Stimulated activated CD8-positive, alpha-beta memory T cell treated with anti-CD3 and anti-CD28 coated beads, Interleukin-4, amount 100 ng/mL, for 24 hours (primary cell): ENCODE measurements around the gene ARHGAP22.

ENCODE experiments used
- DNase-seq: peaks from one replicate; pipeline ENCODE4 v3.0.0-alpha.2; 2020; ENCODE audit warnings: low read depth

Gene ARHGAP22

DNA sequence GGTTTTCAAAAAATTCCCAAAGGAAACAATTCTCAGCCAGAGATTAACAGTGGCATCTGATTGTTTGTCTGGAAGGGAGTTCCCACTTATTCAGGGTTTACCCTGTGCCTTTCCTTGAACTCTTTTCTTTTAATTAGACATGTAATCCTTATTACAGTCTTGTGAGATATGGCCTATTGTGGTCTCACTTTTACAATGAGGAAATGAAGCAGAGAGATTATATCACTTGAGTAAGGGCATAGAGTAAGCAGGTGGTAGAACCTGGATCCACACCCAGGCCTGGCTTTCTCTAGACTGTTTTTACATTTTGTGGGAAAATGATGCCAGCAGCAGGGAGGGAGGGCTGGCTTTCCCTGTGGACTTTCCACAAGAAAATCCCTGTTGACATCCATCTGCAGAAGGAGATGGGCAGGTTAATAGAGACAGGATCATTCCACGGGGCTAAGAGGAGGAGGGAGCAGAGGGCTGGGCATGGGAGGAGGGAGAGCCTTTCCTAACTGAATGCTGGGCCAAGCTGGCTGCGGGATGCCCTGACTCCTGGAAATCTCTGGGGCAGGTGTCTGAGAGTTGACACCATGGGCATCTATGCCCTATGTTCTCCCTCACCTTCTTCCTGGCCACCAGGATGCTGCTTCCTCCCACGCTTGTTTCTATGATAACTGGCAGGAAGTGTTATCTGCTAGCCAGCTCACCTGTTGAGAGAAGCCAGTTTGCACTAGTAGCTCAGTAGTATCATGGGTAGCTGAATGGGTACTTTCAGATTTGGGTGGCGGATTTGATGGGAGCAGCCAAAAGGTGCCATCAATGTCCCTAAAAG, 28.7 kb upstream of the ARHGAP22 start:
- no peak for DNase-seq

- DNase-seq = no peak
Observed at GRCh38 chr10:48632166-48632565, 27.3 kb upstream of the ARHGAP22 start.

DNA sequence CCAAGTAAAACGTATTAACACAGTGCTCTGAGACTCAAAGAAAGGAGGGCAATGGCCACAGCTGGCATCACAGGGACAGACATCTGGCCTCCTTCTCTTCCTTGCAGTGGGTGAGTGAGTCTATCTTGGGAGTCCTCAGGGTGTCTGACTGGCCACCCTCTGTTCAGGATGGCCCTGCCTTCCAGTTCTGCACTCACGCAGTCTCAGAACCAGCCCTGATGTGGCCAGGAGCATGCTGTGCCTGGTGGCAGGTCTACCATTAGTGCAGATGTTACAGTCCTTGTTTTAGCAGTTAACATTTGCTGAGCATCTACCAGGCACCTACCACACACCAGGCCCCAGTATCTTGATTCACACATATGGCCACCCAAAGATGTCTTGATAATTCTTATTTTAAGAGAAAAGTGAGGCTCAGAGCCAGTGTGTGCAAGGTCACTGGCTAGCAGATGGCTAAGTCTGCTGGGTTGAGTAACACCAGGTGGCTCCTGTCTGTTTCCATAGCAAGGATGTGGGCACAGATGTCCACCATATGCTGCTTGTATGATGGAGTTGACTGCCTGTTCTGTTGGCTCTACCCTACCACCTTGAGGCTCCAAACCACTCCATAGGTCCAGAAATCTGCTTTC, 23.2 kb upstream of the ARHGAP22 start:
- DNase-seq = no peak

- no peak for DNase-seq
Observed at GRCh38 chr10:48626986-48627731, 22.3 kb upstream of the ARHGAP22 start.

DNA sequence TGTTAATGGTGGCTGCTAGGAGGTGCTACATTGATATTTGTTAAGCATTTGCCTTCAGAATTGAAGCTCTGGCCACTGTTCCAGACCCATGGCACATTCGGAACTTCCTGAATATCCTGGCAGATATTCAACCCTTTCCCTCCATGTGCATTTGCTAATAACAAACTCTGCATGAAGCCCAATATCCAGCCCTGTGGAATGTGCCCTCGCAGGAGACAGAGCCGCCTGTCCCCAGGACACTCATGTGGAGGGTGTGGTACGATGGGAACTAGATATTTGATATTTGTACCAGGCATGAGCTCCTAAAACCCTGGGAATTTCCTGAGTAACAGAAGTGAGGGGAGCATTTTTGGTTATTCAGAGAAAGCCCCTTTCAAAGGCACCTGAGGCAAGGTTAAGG, 21.6 kb upstream of the ARHGAP22 start:
- no peak for DNase-seq

DNA sequence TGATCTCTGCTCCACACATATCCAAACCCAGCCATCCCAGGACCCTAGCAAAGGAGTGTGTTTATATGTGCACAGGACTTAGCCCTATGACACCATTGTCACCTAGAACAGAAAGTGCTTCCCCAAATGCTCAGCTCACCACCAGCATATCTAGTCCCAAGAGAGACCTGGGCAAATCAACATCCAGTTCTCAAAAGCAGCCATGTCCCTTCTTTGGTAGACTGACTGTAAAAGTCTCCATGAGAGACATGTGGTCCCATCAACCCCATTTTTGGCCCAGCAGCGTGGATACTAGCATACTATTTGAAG, 20.9 kb upstream of the ARHGAP22 start:
- DNase-seq = no peak

DNA sequence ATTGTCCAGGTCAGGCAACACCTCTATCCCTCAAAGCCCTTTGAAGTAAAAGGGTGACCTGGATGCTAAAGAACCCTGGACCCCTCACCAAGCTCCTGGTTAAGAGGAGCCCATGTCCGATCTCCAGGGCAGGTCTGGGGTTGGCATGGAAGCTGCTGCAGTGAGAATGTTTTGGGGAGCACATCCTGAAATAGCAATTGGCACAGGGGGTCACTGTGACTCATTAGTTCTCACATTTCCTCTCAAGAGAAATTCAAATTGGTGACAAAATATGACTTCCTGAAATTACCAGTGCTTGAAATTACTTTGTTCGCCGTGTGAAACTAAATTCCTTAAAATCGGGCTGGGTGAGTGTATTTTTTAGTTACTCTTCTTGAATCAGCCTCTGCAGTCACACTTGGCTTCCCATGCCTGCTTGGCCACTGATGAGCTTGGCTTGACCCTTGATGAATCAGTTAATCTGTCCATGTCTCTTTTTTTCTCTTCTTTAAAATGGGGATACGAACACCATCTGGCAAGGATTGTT, 18.8 kb upstream of the ARHGAP22 start:
- DNase-seq = no peak

GRCh38 chr10:48623009-48623408, 18.1 kb upstream of the ARHGAP22 start:
- no peak for DNase-seq

DNA sequence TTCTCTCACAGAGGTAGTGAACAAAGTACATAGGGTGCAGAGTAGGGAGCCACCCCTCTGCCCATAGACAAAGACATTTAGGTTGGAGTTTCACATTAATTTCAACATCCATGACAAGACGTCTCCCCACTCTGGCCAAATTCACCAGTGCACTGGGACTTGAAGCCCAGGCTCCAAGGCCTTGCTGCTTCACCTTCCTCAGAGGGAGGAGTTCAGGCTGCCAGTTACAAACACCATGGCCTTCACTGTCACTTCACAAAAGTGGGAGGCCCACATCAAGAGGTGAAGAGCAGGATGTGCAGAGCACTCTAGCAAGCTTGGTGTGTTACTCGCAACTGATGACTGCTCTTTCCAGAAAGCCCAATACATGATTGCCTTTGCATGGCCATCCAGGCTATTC, 15.8 kb upstream of the ARHGAP22 start:
- DNase-seq = no peak

DNA sequence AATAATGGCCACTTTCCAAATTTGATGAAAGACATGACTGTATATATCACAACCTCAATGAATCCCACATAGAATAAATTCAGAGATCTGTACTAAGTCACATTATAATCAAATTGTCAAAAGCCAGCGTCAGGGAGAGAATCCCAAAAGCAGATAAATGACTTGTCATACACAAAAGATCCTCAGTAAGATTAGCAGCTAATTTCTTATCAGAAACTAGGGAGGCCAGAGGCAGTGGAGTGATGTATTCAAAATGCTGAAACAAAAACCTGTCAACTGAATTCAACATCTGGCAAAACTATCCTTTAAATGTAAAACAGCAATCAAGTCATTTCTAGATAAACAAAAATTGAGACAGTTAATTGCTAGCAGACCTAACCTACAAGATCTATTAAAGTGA, 11.6 kb upstream of the ARHGAP22 start:
- no peak for DNase-seq

- DNase-seq = no peak
Observed at GRCh38 chr10:48614481-48615390, 9.9 kb upstream of the ARHGAP22 start.

DNA sequence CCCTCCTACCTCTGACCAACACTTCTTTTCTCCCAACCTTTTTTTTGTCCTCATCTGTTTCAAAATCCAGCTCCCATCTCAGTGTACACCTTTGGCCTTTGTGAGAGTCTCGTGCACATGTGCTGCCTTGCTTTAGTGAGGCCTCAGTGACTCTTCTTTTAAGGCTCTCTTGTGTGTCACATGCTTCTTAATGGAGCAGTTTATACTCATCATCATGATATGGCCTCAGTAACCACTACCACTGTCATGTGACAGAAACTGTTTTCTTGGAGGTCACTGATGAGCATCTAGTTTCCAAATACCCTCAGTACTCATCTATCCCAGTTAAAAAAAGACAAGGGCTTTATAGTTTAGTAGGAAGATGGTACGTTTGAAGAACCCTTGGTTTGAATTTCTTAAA, 8.1 kb upstream of the ARHGAP22 start:
- DNase-seq = no peak

DNA sequence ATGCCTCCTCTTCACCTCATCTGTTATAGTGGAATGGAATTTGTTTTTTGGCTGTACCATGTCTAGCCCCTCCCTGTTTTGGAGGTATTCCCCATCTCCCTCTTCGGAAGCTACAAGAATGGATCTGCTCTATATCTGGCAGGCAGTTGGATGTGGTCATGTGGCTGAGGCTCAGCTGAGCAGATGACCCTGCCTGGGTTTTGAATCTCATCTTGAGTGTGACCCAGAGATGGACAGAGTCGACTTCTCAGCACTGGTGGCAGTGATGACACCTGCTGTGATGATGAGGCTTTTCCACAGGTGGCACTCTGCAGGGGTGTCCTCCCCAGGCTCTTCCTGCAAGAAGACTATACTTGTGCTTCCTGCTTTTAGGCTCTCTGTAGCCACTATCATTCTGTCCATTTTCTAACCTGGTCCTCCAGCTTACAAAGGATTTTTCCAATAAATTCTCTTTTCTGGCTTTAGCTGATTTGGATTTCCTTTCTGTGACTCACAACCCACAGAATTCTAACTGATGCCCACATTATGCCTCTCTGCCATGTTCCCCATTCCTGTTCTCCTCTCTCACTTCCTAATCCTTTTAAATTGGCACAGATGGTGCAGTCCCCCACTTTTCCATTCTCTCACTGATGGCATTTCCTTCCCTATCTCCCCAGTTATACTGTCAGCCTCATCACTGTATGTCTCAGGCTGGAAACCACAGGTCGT, 7.5 kb upstream of the ARHGAP22 start:
- no peak for DNase-seq

GRCh38 chr10:48611133-48611532, 6.3 kb upstream of the ARHGAP22 start:
- no peak for DNase-seq

- DNase-seq = no peak
Observed at GRCh38 chr10:48610585-48611093, 5.8 kb upstream of the ARHGAP22 start.

DNA sequence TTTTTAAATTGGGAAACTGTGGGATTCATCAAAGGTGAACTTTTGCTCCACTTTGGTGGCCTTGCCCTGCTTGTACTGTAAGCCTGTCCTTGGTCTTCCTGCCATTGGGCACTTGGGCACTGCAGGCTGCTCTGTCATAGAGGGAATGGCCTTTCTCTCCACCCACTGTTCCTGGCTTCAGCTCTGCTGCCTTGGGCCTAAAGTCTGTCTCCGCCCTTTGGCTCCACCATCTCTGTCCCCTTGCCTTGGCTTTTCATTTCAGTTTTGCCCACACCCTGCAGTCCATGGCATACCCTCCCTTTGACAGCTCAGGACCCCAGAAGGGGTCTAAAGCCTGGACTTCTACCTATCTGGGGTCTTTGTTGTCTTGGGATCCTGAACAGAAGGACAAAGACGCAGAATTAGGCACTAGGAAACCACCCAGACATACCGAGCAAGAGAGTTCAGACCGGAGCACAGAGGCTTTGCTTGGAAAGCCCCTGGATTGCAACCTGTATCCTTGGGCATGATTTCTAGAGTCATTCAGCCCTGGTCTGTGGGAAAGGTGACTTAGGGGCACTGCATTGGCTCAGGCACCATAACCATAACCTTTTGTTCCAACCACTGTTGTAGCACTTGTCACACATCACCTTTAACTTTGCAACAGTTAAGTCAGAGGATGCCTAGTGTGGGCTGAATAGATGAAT, 5.2 kb upstream of the ARHGAP22 start:
- no peak for DNase-seq

GRCh38 chr10:48609441-48609840, 4.6 kb upstream of the ARHGAP22 start:
- DNase-seq = no peak

DNA sequence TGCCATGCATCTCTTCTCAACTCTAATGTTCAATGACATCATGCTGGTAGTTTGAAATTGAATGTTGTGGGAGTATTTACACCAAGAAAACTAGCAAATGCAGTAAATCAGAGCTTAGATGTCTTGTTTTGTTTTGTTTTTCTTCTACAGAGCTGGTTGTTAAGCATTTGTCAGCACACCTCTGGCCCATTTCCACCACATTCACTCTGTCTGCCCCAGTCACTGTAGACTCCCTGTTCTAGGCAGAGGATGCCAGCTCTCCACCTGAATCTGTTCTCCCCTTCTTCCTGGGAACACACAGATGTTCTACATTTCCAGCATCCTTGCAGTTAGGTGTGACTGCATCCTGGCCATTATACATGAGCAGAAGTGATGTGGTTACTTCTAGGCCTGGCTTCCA, 4.1 kb upstream of the ARHGAP22 start:
- DNase-seq = no peak

GRCh38 chr10:48608279-48608681, 3.4 kb upstream of the ARHGAP22 start:
- peak; percentile 14 for DNase-seq
